ENCODE results near the gene LRRC71. TPM values are rescaled to one million over a fixed set of nuclear protein-coding genes. Genes with fewer than 3 reads are reported as not detected.

The LRRC71 gene
- total RNA-seq, 1 donor from 2014 or later = not detected

DNA sequence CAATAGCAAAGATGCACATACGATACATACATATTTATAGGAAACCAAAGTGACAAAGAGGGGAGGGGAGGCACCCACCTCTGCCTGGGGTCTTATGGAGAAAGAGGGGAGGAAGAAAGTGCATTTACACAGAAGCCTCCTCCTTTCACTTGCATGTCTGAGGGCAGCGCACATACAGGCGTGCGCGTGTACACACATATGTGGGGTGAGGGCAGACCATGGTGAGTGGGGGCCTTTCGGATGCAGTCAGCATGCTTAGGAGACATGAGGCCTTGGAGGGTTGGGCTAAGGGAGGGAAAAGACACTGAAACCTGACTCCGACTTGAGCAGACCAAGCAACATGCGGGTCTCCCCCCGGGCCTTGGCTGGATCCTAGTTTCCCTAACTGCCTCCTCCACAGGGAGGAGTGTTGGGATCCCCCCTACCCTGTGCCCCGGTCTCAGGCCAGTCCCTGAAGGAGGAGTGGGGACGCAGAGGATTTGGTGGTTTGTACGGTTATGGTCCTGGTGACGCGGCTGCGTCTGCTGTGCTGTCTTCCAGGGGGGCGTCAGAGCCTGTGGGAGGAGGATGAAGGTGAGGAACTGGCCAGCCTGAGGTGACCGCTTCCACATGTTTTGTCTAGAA lies 15.2 kb downstream of the LRRC71 start:
- H3K36me3 ChIP-seq (ENCODE audit: control insufficient read depth, insufficient read depth, low read length) = peaks cover 15% of the 10 kb centered on the region
- FAIRE-seq = no peak
- TF ChIP-seq, protein P1, sequence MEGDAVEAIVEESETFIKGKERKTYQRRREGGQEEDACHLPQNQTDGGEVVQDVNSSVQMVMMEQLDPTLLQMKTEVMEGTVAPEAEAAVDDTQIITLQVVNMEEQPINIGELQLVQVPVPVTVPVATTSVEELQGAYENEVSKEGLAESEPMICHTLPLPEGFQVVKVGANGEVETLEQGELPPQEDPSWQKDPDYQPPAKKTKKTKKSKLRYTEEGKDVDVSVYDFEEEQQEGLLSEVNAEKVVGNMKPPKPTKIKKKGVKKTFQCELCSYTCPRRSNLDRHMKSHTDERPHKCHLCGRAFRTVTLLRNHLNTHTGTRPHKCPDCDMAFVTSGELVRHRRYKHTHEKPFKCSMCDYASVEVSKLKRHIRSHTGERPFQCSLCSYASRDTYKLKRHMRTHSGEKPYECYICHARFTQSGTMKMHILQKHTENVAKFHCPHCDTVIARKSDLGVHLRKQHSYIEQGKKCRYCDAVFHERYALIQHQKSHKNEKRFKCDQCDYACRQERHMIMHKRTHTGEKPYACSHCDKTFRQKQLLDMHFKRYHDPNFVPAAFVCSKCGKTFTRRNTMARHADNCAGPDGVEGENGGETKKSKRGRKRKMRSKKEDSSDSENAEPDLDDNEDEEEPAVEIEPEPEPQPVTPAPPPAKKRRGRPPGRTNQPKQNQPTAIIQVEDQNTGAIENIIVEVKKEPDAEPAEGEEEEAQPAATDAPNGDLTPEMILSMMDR (IDR thresholded peaks at IDR 0.05; ENCODE audit: insufficient read depth, low read length, severe bottlenecking) = no peak

DNA sequence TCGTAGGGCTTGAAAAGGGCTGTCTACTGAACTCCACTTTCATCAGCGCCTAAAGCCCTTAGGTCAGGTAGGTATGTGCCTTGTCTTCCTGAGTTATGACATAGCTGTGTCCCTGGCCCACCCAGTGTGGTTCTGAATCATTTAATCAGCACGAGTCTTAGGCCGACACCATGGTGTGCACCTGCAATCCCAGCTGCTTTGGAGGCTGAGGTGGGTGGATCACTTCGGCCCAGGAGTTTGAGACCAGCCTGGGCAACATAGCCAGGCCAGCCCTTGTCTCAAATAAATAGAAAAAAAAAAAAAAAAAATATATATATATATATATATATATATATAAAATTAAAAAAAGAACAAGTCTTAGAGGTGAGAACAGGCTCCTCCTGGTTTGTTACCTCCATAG lies 15.8 kb downstream of the LRRC71 start:
- no peaks in the 10 kb centered on the region for H3K27me3 ChIP-seq (ENCODE audit: control insufficient read depth, insufficient read depth, low read length)
- TF ChIP-seq, protein P1 (IDR thresholded peaks at IDR 0.05; ENCODE audit: insufficient read depth, low read length, severe bottlenecking) = no peak
- H3K4me3 ChIP-seq (ENCODE audit: low read depth, low read length) = no peak overlapping the region
- FAIRE-seq = no peak
- peaks cover 17% of the 10 kb centered on the region for H3K36me3 ChIP-seq (ENCODE audit: control insufficient read depth, insufficient read depth, low read length)
- DNase-seq (ENCODE audit: low read depth) = no peak

More for the DNA sequence above, 15.2 kb downstream of the LRRC71 start:
- H3K4me3 ChIP-seq (ENCODE audit: low read depth, low read length) = no peak overlapping the region
- H3K27me3 ChIP-seq (ENCODE audit: control insufficient read depth, insufficient read depth, low read length) = no peaks in the 10 kb centered on the region
- DNase-seq (ENCODE audit: low read depth) = no peak

DNA sequence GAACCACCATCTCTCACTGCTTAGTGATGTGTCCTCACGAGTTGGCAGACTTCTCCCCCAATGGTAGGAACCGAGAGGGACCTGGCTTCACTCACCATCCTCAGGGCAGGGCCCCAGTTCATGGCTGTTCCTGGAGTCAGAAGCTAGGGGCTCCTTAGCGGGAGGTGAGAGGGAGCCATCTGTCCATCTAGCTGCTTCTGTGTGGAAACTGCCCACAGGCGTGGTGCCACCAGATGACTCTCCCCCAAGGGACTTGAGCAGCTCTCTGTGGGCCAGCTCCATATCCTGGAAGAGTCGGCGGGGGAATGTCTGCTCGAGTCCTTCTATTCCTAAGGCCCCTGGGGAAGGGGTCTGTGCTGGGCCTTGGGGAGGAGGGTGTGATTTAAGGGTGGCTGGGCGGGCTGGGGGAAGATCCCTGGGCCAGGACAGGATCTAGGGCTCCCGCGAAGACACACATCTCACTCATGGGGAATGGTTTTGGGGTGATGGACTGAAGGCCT lies 16.3 kb downstream of the LRRC71 start:
- Histone ChIP-seq H3K36me3 (ENCODE audit: control insufficient read depth, insufficient read depth, low read length) (peaks cover 19% of the 10 kb centered on the region), H3K4me3 (ENCODE audit: low read depth, low read length) (no peak overlapping the region), H3K27me3 (ENCODE audit: control insufficient read depth, insufficient read depth, low read length) (no peaks in the 10 kb centered on the region)
- TF ChIP-seq, protein P1 (IDR thresholded peaks at IDR 0.05; ENCODE audit: insufficient read depth, low read length, severe bottlenecking) = no peak
- DNase-seq (ENCODE audit: low read depth) (no peak), FAIRE-seq (no peak)

GRCh38 chr1:156937883-156938282 lies 17.5 kb downstream of the LRRC71 start:
- no peak overlapping the region for H3K4me3 ChIP-seq (ENCODE audit: low read depth, low read length)
- H3K27me3 ChIP-seq (ENCODE audit: control insufficient read depth, insufficient read depth, low read length) = no peaks in the 10 kb centered on the region
- TF ChIP-seq, protein P1 (IDR thresholded peaks at IDR 0.05; ENCODE audit: insufficient read depth, low read length, severe bottlenecking) = no peak
- DNase-seq (ENCODE audit: low read depth) (no peak), FAIRE-seq (no peak)
- peaks cover 22% of the 10 kb centered on the region for H3K36me3 ChIP-seq (ENCODE audit: control insufficient read depth, insufficient read depth, low read length)

DNA sequence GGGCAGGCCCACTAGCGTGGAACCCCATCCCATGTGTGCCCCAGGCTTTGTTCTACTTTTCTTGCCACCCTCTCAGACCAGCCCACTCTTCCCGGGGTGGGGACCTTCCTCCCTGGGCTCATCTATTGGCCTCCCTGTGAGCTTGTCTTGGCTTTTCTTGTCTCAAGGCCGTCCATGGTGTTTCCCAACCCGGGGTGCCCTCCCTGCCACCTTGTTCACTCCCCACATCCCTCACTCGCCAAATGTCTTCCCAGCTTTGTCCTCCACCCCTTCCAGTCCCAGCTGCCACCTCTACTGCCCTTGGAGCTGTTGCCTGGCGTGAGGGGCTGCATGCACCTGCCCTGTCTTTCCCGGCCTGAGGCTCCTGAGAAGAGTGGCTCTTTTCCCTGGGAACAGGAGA lies 18.4 kb downstream of the LRRC71 start:
- Histone ChIP-seq H3K36me3 (ENCODE audit: control insufficient read depth, insufficient read depth, low read length) (peaks cover 23% of the 10 kb centered on the region), H3K27me3 (ENCODE audit: control insufficient read depth, insufficient read depth, low read length) (no peaks in the 10 kb centered on the region), H3K4me3 (ENCODE audit: low read depth, low read length) (no peak overlapping the region)
- TF ChIP-seq, protein P1 (IDR thresholded peaks at IDR 0.05; ENCODE audit: insufficient read depth, low read length, severe bottlenecking) = no peak
- DNase-seq (ENCODE audit: low read depth) (no peak), FAIRE-seq (peak; percentile 55)
